SK-MEL-5 (cell line): ENCODE measurements around the gene APH1B. TPM values are rescaled to one million over a fixed set of nuclear protein-coding genes. Genes with fewer than 3 reads are reported as not detected.

Source experiments
- DNase-seq: peaks from one replicate; pipeline ENCODE4 v3.0.0-alpha.2; 2016; ENCODE audit warnings: low read depth, low spot score
- in situ Hi-C: cut with HindIII; loops from 2 replicates; pipeline ENCODE4 v1.10.0; 2016; ENCODE audit warnings: low sequenced_read_pairs, high pct_unique_total_duplicates, low pct_unique_long_range_greater_than_20kb
- total RNA-seq: library from RNA; depleted of rRNA; stranded (reverse); fragments of >200 nt; shearing (Covaris generic); gene quantifications from 2 replicates; pipeline ENCODE4 v1.2.3, GENCODE V29; 2014; rRNA removed

APH1B gene
- total RNA-seq, 1 experiment from 2014 or later = 17.0 TPM

DNA sequence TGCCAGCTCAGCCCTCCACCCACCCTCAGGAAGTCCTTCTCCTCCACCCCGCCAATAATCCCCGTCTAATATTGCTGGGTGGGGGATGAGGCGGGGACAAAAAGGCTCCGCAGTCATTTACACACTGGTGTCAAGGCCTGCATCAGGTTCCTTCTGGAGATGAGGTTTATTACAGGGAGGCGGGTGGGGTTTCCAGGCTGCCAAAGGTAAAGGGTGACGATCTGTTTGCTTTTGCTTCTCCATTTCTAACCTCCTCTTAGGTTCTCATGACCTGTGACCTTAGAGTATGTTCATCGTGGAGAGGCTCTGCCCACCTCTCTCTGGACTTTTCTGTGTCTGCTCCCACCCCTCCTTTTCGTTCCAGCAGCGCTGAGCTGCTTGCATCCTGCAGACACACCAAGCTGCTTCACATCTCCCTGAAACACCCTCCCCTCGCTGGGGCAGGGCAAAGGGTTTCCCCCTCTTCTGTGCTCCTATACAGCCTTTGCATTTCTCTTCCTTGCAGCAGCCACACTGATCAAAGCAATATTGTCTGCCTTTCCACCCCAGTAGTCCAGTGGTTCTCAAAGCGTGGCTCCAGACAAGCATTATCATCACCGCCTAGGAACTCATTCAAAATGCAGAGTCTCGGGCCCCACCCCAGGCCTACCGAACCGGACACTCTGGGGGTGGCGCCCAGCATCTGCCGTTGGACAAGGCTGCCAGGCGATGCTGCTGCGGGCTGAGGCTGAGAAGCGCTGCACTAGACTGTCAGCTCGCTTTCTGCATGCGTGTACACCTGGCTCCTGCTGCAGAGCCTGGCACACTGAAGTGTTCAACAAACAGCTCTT, 77.6 kb downstream of the APH1B start:
- DNase-seq = no peak
- in situ Hi-C loops = no loop called here

GRCh38 chr15:63357061-63357460, 79.7 kb downstream of the APH1B start:
- no peak for DNase-seq
- in situ Hi-C loops = no loop called here

GRCh38 chr15:63357731-63358130, 80.3 kb downstream of the APH1B start:
- no peak for DNase-seq
- in situ Hi-C loops = no loop called here

DNA sequence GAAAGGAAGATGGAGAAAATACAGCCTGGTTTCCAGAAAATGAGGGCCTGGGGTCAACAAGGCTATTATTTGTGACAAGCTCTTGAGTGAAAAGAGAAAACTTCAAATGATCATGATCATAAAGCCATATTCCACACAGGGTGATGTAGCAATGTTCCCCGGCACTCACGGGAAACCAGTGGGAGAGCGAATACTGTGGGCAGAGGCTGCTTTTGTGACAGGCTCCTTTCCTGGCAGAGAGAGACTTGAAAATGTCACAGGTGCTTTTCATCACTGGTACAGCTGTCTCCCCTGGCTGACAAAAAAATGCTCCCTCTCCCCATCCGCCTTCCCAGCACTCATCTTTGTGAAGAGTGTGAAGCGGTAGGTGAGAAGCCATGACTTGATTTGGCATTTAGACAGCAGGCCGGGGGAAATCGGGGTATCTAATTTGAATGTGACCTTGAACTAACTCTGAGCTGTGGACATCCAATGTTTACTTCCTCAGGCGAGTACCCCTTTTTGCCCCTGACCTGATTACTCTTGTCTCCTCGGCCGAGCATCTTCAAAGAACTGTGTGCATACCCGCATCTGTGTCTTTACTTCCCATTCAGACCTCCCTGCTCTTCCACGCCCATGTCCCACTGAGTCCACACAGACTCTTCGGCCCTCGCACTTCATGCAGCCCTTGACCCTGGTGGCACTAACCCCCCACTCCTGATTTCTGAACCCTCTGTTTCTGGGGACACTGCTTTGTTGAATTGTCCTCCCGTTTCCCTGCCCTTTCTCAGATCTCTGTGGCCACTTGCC, 81.0 kb downstream of the APH1B start:
- in situ Hi-C loops = no loop called here
- DNase-seq = no peak

Other genes starting within 250 kb of the APH1B start
- 29.8 and 30.5 TPM in 2 replicates for gene TPM1, start 234.9 kb upstream of the APH1B start, total RNA-seq
- gene LACTB, start 155.7 kb upstream of the APH1B start, total RNA-seq = 13.7 and 16.4 TPM in 2 replicates
- gene RPS27L, start 120.1 kb upstream of the APH1B start, total RNA-seq = 362 and 373 TPM in 2 replicates
- gene RAB8B, start 88.0 kb upstream of the APH1B start, total RNA-seq = 26.2 and 28.6 TPM in 2 replicates
- 17.4 and 19.2 TPM in 2 replicates for gene CA12, start 104.2 kb downstream of the APH1B start, total RNA-seq
- gene USP3, start 227.0 kb downstream of the APH1B start, total RNA-seq = 23.0 and 24.2 TPM in 2 replicates